Measurements from ENCODE around the gene SLC4A9. TPM values are rescaled to one million over a fixed set of nuclear protein-coding genes. Genes with fewer than 3 reads are reported as not detected.
A peak's percentile ranks its signal among the peaks of the same experiment; 100 is the strongest.

The SLC4A9 gene
- total RNA-seq, 2 donors from 2014 or later = not detected

GRCh38 chr5:140346348-140347221 lies 13.4 kb upstream of the SLC4A9 start, which contains the start of gene HBEGF:
HBEGF (minus strand) TSS chr5:140346603; CDS start chr5:140346328, 275 bp downstream.
- Histone ChIP-seq H3K36me3 (no peaks in the 10 kb centered on the region), H3K4me3 (peak within 1 kb of the TSS; percentile 71 to 89), H3K9me3 (no peaks in the 10 kb centered on the region), H3K27ac (peak within 1 kb of the TSS; percentile 75 to 79), H3K4me1 (replicated peaks) (peaks cover 8% of the 10 kb centered on the region), H3K27me3 (replicated peaks; ENCODE audit: insufficient read depth) (no peaks in the 10 kb centered on the region)
- DNase-seq (ENCODE audit: low spot score) = peak; percentile 85
- WGBS = under 1% methylated on average over 42 of the region's 72 CpGs
- intact Hi-C loops (cut with DNase I) = loop anchor here (2.0 to 5.0 kb wide), 3 partner anchors 44 to 169 kb away; partner anchors contain the start of genes CYSTM1 and PFDN1
- peak; percentile 10 to 69 (median 44) for TF ChIP-seq CTCF (IDR thresholded peaks at IDR 0.05)
- peak; percentile 70 for TF ChIP-seq POLR2AphosphoS5 (IDR thresholded peaks at IDR 0.05)
- peak; percentile 96 for TF ChIP-seq POLR2A (IDR thresholded peaks at IDR 0.05)

- peaks cover 8% of the 10 kb centered on the region for H3K4me1 ChIP-seq (replicated peaks)
- peak overlapping the region; percentile 75 to 79 for H3K27ac ChIP-seq
- TF ChIP-seq CTCF (IDR thresholded peaks at IDR 0.05) (no peak), POLR2A (IDR thresholded peaks at IDR 0.05) (no peak), POLR2AphosphoS5 (IDR thresholded peaks at IDR 0.05) (no peak)
- H3K4me3 ChIP-seq = peak overlapping the region in 1 of 2 donors; percentile 89
- intact Hi-C loops (cut with DNase I) = loop anchor here (2.0 to 5.0 kb wide), 3 partner anchors 45 to 170 kb away; partner anchors contain the start of genes CYSTM1 and PFDN1
- H3K9me3 ChIP-seq = no peaks in the 10 kb centered on the region
- no peak for DNase-seq (ENCODE audit: low spot score)
- no peaks in the 10 kb centered on the region for H3K36me3 ChIP-seq
- 13% methylated on average over 2 of the region's 2 CpGs for WGBS
- no peaks in the 10 kb centered on the region for H3K27me3 ChIP-seq (replicated peaks; ENCODE audit: insufficient read depth)
Measured at GRCh38 chr5:140347360-140347759, 12.6 kb upstream of the SLC4A9 start.

- Histone ChIP-seq H3K9me3 (no peaks in the 10 kb centered on the region), H3K27ac (no peak overlapping the region), H3K27me3 (replicated peaks; ENCODE audit: insufficient read depth) (no peaks in the 10 kb centered on the region), H3K4me3 (no peak overlapping the region), H3K4me1 (replicated peaks) (peaks cover 8% of the 10 kb centered on the region), H3K36me3 (no peaks in the 10 kb centered on the region)
- TF ChIP-seq POLR2A (IDR thresholded peaks at IDR 0.05) = no peak
- TF ChIP-seq POLR2AphosphoS5 (IDR thresholded peaks at IDR 0.05) = peak; percentile 36
- WGBS = 66% methylated on average over 4 of the region's 4 CpGs
- intact Hi-C loops (cut with DNase I) = loop anchor here (5.0 kb wide), 2 partner anchors 46 to 171 kb away; partner anchors contain the start of genes CYSTM1 and PFDN1
- peak; percentile 42 for DNase-seq (ENCODE audit: low spot score)
Measured at GRCh38 chr5:140348104-140348503, 11.9 kb upstream of the SLC4A9 start.

- H3K4me1 ChIP-seq (replicated peaks) = peaks cover 8% of the 10 kb centered on the region
- H3K4me3 ChIP-seq = no peak overlapping the region
- 92% methylated on average over 2 of the region's 2 CpGs for WGBS
- intact Hi-C loops (cut with DNase I) = loop anchor here (5.0 kb wide), 2 partner anchors 47 to 172 kb away; partner anchors contain the start of genes CYSTM1 and PFDN1
- no peaks in the 10 kb centered on the region for H3K27me3 ChIP-seq (replicated peaks; ENCODE audit: insufficient read depth)
- no peak for DNase-seq (ENCODE audit: low spot score)
- TF ChIP-seq CTCF (IDR thresholded peaks at IDR 0.05) = no peak
- H3K36me3 ChIP-seq = no peaks in the 10 kb centered on the region
- no peaks in the 10 kb centered on the region for H3K9me3 ChIP-seq
- H3K27ac ChIP-seq = no peak overlapping the region
Measured at GRCh38 chr5:140349244-140349643, 10.8 kb upstream of the SLC4A9 start.

GRCh38 chr5:140351609-140352334 lies 8.2 kb upstream of the SLC4A9 start:
- peak; percentile 73 for DNase-seq (ENCODE audit: low spot score)
- H3K4me3 ChIP-seq = no peak overlapping the region
- 1% methylated on average over 5 of the region's 5 CpGs for WGBS
- no peaks in the 10 kb centered on the region for H3K36me3 ChIP-seq
- H3K27me3 ChIP-seq (replicated peaks; ENCODE audit: insufficient read depth) = no peaks in the 10 kb centered on the region
- TF ChIP-seq CTCF (IDR thresholded peaks at IDR 0.05) (peak; percentile 72 to 85 (median 84)), POLR2A (IDR thresholded peaks at IDR 0.05) (no peak), POLR2AphosphoS5 (IDR thresholded peaks at IDR 0.05) (peak; percentile 62)
- H3K27ac ChIP-seq = no peak overlapping the region
- intact Hi-C loops (cut with DNase I) = no loop called here
- H3K9me3 ChIP-seq = no peaks in the 10 kb centered on the region
- H3K4me1 ChIP-seq (replicated peaks) = no peaks in the 10 kb centered on the region

Measured in prostate gland (tissue), 2 donors.